GM10266 (cell line): ENCODE results near the gene NIPSNAP2.
"Not testable (repeated sequence)": the region's sequence is repeated elsewhere in the genome, so short reads cannot be mapped to it uniquely, and the experiment has no call there.

Source experiments
- DNase-seq: peaks from one replicate; pipeline ENCODE4 v3.0.0; 2012; ENCODE audit errors: extremely low spot score
- CTCF ChIP-seq: IDR thresholded peaks from 2 replicates; pipeline ENCODE4 v1.5.1; 2012; ENCODE audit warnings: mild to moderate bottlenecking, low read depth; ENCODE audit not compliant: control insufficient read depth, insufficient read depth; ENCODE audit errors: missing control alignments

Gene NIPSNAP2

GRCh38 chr7:55951637-55952351 is 12.6 kb upstream of the NIPSNAP2 start, which contains the start of gene MRPS17:
TSS of gene MRPS17 (plus strand) at chr7:55951877. CDS start at chr7:55953196, 1,319 bp downstream.
- peak; percentile 94 for DNase-seq
- TF ChIP-seq CTCF = no peak

- DNase-seq = not testable (repeated sequence)
These were observed 12.1 kb upstream of the NIPSNAP2 start for GRCh38 chr7:55952352-55952671.

- TF ChIP-seq CTCF = no peak
- DNase-seq = no peak
These were observed 10.5 kb upstream of the NIPSNAP2 start for GRCh38 chr7:55953707-55954475.

- TF ChIP-seq CTCF = no peak
- no peak for DNase-seq
These were observed 7.2 kb upstream of the NIPSNAP2 start for GRCh38 chr7:55957190-55957589.

- TF ChIP-seq CTCF = no peak
- DNase-seq = no peak
These were observed 2.4 kb upstream of the NIPSNAP2 start for GRCh38 chr7:55962014-55962413.

GRCh38 chr7:55963584-55964168 is 709 bp upstream of the NIPSNAP2 start:
- no peak for TF ChIP-seq CTCF
- DNase-seq = no peak

- DNase-seq = no peak
These were observed 700 bp downstream of the NIPSNAP2 start for GRCh38 chr7:55965100-55965470.

More at GRCh38 chr7:55965100-55965470, 700 bp downstream of the NIPSNAP2 start:
- TF ChIP-seq CTCF = no peak
